ENCODE data around the gene USP6NL.

USP6NL gene

DNA sequence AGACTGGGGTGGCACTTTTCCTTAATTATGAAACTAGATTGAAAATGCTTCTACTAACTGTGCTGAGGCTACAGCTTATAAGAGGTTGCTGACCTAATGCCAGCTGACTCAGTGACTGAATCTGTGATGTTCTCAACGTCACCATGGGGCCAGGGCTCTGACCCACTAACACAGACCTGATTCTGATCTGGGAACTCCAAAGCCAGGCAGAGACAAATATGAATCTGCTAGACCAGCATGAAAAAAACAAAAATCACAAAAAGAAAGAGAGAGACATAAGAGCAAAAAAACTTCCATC, 16.1 kb downstream of the USP6NL start:
- no peak overlapping the region for H2AFZ ChIP-seq (ENCODE audit: low read depth)
- no peak overlapping the region for H3K9ac ChIP-seq
- TF ChIP-seq, protein P1, sequence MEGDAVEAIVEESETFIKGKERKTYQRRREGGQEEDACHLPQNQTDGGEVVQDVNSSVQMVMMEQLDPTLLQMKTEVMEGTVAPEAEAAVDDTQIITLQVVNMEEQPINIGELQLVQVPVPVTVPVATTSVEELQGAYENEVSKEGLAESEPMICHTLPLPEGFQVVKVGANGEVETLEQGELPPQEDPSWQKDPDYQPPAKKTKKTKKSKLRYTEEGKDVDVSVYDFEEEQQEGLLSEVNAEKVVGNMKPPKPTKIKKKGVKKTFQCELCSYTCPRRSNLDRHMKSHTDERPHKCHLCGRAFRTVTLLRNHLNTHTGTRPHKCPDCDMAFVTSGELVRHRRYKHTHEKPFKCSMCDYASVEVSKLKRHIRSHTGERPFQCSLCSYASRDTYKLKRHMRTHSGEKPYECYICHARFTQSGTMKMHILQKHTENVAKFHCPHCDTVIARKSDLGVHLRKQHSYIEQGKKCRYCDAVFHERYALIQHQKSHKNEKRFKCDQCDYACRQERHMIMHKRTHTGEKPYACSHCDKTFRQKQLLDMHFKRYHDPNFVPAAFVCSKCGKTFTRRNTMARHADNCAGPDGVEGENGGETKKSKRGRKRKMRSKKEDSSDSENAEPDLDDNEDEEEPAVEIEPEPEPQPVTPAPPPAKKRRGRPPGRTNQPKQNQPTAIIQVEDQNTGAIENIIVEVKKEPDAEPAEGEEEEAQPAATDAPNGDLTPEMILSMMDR (conservative IDR thresholded peaks at IDR 0.05; ENCODE audit: low read depth, low read length) = no peak
- no peaks in the 10 kb centered on the region for H3K27me3 ChIP-seq (ENCODE audit: insufficient read depth, low read depth)
- H3K4me1 ChIP-seq (ENCODE audit: low read depth, poor library complexity, severe bottlenecking) = no peaks in the 10 kb centered on the region
- no peak overlapping the region for H3K27ac ChIP-seq
- no peak overlapping the region for H3K4me2 ChIP-seq
- H3K79me2 ChIP-seq (ENCODE audit: insufficient read depth, low read depth) = no peaks in the 10 kb centered on the region
- no peak overlapping the region for H3K4me3 ChIP-seq (IDR thresholded peaks at IDR 0.05; ENCODE audit: insufficient read depth, low read depth, low read length)
- H3K36me3 ChIP-seq (ENCODE audit: insufficient read depth) = no peaks in the 10 kb centered on the region
- H4K20me1 ChIP-seq (ENCODE audit: insufficient read depth) = no peaks in the 10 kb centered on the region

DNA sequence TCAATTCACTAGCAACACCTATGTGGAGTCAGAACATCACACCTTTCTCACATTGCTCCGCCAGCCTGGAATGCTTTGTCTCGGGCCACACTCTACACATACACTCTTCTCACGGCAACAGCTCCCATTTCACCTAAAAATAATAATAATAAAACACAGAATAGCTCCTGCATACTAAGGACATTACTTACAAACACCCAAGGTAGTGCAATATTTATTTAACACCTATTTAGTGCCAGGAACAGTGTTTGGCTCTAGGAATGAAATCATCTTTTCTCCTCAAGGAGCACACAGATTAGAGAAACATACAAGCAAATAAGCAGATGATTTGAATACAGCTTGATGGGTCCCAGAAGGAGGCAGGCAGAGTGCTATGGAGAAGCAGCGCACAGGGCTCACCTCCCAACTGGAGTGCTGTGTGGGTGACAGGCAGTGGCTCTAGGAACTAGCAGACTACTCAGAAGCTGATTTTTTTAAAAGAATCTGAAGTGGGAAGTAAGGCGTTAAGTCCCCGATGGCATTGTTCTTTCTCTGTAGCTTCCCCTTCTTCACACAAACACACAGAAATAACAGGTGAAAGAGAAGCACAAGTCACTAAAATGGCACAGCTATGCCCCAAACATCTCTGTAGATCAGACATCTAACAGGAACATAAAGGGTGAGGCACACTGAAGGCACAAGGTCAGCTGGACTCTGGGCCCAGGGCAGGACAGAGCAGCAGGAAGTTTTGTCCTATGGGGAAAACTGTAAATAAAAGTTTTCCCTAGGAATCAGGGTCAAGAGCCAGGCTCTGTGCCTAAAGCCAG, 16.7 kb downstream of the USP6NL start:
- Histone ChIP-seq H3K9ac (no peak overlapping the region), H3K27ac (no peak overlapping the region), H2AFZ (ENCODE audit: low read depth) (no peak overlapping the region), H3K4me1 (ENCODE audit: low read depth, poor library complexity, severe bottlenecking) (no peaks in the 10 kb centered on the region), H3K79me2 (ENCODE audit: insufficient read depth, low read depth) (no peaks in the 10 kb centered on the region), H3K4me2 (no peak overlapping the region), H3K27me3 (ENCODE audit: insufficient read depth, low read depth) (no peaks in the 10 kb centered on the region), H3K4me3 (IDR thresholded peaks at IDR 0.05; ENCODE audit: insufficient read depth, low read depth, low read length) (no peak overlapping the region), H3K36me3 (ENCODE audit: insufficient read depth) (no peaks in the 10 kb centered on the region), H4K20me1 (ENCODE audit: insufficient read depth) (no peaks in the 10 kb centered on the region)
- TF ChIP-seq, protein P1 (conservative IDR thresholded peaks at IDR 0.05; ENCODE audit: low read depth, low read length) = no peak

DNA sequence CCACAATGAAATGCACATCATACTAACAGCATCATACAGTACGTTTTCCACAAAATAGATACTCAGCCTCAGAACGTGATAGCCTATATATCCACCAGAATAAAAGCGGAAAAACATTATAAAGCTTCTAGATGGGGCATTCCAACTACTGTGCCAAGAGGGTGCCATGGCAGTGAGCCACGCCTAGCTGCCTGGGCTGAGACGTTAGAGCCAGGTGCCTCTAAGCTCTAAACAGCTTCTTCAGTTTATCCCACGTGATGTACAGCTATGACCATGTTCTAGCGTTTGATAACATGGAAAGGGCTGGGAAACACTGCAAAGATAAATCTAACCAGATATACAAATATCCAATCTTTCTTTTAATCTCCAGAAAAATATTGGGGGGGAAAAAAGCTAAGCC, 17.8 kb downstream of the USP6NL start:
- H3K4me3 ChIP-seq (IDR thresholded peaks at IDR 0.05; ENCODE audit: insufficient read depth, low read depth, low read length) = no peak overlapping the region
- H3K4me2 ChIP-seq = no peak overlapping the region
- H3K27me3 ChIP-seq (ENCODE audit: insufficient read depth, low read depth) = no peaks in the 10 kb centered on the region
- no peaks in the 10 kb centered on the region for H3K36me3 ChIP-seq (ENCODE audit: insufficient read depth)
- H4K20me1 ChIP-seq (ENCODE audit: insufficient read depth) = no peaks in the 10 kb centered on the region
- no peak overlapping the region for H3K27ac ChIP-seq
- no peaks in the 10 kb centered on the region for H3K79me2 ChIP-seq (ENCODE audit: insufficient read depth, low read depth)
- H3K4me1 ChIP-seq (ENCODE audit: low read depth, poor library complexity, severe bottlenecking) = no peaks in the 10 kb centered on the region
- no peak overlapping the region for H3K9ac ChIP-seq
- TF ChIP-seq, protein P1 (conservative IDR thresholded peaks at IDR 0.05; ENCODE audit: low read depth, low read length) = no peak
- H2AFZ ChIP-seq (ENCODE audit: low read depth) = no peak overlapping the region

DNA sequence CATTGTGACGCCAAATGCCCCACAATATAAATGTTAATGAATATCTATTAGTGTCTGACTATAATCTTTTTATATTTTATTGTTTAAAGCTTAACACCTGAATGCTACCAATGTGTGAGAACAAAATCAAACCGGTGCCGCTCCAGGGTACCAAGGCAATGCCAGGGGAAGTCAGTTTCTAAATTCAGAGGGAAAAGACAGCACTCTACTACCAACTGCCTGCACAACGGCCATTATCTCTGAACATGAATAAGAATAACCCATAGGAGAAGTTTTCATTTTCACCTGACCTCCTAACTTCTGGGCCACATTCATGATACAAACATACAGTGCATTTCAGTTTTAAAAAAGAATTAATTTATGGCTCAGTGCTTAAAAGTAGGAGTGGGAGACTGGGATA, 21.7 kb downstream of the USP6NL start:
- H3K4me2 ChIP-seq = no peak overlapping the region
- H2AFZ ChIP-seq (ENCODE audit: low read depth) = no peak overlapping the region
- H4K20me1 ChIP-seq (ENCODE audit: insufficient read depth) = no peaks in the 10 kb centered on the region; the same call in 1 of the 2 replicates
- H3K36me3 ChIP-seq (ENCODE audit: insufficient read depth) = no peaks in the 10 kb centered on the region
- H3K27me3 ChIP-seq (ENCODE audit: insufficient read depth, low read depth) = no peaks in the 10 kb centered on the region
- no peak overlapping the region for H3K4me3 ChIP-seq (IDR thresholded peaks at IDR 0.05; ENCODE audit: insufficient read depth, low read depth, low read length)
- TF ChIP-seq, protein P1 (conservative IDR thresholded peaks at IDR 0.05; ENCODE audit: low read depth, low read length) = no peak
- H3K27ac ChIP-seq = no peak overlapping the region
- no peaks in the 10 kb centered on the region for H3K79me2 ChIP-seq (ENCODE audit: insufficient read depth, low read depth)
- H3K4me1 ChIP-seq (ENCODE audit: low read depth, poor library complexity, severe bottlenecking) = no peaks in the 10 kb centered on the region
- H3K9ac ChIP-seq = no peak overlapping the region

All from KMS-11 (cell line).